Subcutaneous adipose tissue (tissue), 4 donors: ENCODE data around the gene LTC4S. TPM values are rescaled to one million over a fixed set of nuclear protein-coding genes. Genes with fewer than 3 reads are reported as not detected.

Source experiments
- total RNA-seq, 4 donors: library from RNA; depleted of rRNA; stranded (reverse); fragments of >200 nt; gene quantifications; one replicate each; pipeline ENCODE4 v1.1.0, GENCODE V29; 2016
- TF ChIP-seq, protein P1 (sequence below): fragments of 450-650 bp; IDR thresholded peaks from one replicate; pipeline ENCODE4 v1.5.1; 2016; ENCODE audit warnings: low read depth, mild to moderate bottlenecking, control low read depth, antibody characterized with exemption, moderate library complexity

Gene LTC4S
- total RNA-seq, 4 donors from 2014 or later, result 2.7 to 8.8 (median 7.0) TPM; not detected in 1

DNA sequence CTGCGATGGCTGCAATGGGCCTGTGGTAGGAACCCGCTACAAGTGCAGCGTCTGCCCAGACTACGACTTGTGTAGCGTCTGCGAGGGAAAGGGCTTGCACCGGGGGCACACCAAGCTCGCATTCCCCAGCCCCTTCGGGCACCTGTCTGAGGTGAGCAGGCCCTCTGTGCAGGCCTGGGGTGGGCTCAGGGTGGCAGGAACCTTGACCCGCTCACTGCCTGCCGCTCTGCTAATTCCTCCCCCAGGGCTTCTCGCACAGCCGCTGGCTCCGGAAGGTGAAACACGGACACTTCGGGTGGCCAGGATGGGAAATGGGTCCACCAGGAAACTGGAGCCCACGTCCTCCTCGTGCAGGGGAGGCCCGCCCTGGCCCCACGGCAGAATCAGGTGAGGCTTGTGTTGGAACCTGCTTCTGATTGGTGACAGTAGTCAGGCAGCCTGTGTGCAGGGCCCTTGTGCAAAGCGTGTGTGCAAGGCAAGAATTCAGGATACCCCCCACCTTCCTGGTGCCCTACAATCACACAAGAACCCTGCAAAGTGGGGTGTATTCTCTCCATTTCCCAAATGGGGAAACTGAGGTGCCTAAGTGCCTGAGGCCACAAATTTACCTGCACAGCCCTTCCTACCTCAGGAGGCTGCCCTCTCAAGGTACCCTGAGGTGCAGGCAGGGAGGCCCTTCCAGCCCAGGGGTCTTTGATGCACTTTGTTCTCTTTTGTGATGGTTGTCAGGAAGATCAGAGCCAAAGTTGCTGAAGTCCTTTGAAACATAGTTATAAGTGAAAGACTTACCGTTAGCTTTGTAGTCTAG lies 30.4 kb downstream of the LTC4S start:
- TF ChIP-seq, protein P1, sequence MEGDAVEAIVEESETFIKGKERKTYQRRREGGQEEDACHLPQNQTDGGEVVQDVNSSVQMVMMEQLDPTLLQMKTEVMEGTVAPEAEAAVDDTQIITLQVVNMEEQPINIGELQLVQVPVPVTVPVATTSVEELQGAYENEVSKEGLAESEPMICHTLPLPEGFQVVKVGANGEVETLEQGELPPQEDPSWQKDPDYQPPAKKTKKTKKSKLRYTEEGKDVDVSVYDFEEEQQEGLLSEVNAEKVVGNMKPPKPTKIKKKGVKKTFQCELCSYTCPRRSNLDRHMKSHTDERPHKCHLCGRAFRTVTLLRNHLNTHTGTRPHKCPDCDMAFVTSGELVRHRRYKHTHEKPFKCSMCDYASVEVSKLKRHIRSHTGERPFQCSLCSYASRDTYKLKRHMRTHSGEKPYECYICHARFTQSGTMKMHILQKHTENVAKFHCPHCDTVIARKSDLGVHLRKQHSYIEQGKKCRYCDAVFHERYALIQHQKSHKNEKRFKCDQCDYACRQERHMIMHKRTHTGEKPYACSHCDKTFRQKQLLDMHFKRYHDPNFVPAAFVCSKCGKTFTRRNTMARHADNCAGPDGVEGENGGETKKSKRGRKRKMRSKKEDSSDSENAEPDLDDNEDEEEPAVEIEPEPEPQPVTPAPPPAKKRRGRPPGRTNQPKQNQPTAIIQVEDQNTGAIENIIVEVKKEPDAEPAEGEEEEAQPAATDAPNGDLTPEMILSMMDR, result no peak

- TF ChIP-seq, protein P1, result no peak
These were observed 30.9 kb downstream of the LTC4S start for GRCh38 chr5:179824745-179825112.

DNA sequence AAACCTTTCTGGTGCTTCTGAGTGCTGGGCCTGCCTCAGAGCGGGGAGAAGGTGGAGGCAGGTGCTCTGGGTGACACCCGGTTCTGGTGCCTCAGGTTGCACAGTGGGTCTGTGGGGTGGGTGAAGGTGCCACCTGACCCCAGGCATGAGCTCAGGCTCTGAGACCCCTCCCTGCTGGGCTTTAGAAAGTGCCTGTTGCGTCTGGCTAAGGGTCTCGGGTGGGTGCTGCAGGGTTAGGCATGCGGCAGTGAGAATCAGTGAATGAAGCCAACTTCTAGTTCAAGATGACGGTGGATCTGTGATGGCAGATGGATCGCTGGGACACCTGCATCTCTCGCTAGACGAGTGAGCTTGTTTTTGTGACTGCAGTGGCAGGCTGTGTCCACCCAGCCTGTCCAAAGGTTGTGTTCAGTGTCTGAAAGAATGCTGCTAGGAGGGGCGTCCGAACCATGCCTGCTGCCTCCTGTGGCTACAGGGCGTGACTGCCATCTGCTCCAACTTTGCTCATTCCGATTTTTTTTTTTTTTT lies 31.9 kb downstream of the LTC4S start:
- TF ChIP-seq, protein P1, result no peak

- TF ChIP-seq, protein P1, result no peak
These were observed 33.9 kb downstream of the LTC4S start for GRCh38 chr5:179827680-179828079.

- TF ChIP-seq, protein P1, result no peak
These were observed 35.1 kb downstream of the LTC4S start for GRCh38 chr5:179828756-179829421.

DNA sequence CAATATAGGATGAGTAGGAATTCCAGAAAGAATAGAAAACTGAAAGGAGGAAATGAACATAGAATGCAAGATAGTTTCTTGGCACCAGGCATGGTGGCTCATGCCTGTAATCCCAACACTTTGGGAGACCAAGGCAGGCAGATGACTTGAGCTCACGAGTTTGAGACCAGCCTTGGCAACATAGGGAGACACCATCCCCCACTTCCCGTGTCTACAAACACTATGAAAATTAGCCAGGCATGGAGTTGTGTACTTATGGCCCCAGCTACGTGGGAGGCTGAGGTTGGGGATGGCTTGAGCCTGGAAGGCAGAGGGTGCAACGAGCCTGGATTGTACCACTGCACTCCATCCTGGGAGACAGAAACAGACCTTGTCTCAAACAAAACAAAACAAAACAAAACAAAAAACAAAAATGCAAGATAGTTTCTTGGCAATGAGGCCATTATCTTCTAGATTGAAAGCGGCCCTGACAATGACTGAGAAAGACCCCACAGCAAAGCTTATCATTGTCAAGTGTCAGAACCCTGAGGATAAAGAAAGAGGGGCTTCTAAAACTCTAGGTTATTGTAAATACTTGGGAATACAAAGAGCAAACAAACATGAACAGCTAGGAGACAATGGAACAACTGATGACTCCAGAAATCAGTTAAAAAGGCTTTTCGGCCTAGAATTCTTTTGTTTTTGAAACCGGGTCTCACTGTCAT lies 36.1 kb downstream of the LTC4S start:
- TF ChIP-seq, protein P1, result no peak
